Thyroid gland (tissue), 4 donors: Measurements from ENCODE around the gene CTDSP2.

Experiments
- CTCF ChIP-seq, 6 experiments: fragments of 200-600 bp in 3 of 6; fragments of 450-650 bp in 3 of 6; sonication (generic) in 3 of 6; IDR thresholded peaks; one replicate each; pipeline ENCODE4 v1.5.1; 2016 to 2019; ENCODE audit warnings: antibody characterized with exemption in 6 of 6, mild to moderate bottlenecking in 2 of 6, inconsistent platforms in 1 of 6, moderate library complexity in 1 of 6
- POLR2A ChIP-seq, 2 donors: fragments of 450-650 bp; IDR thresholded peaks; one replicate each; pipeline ENCODE4 v1.6.1; 2017; ENCODE audit warnings: antibody characterized with exemption in 2 of 2, mild to moderate bottlenecking in 2 of 2, moderate library complexity in 1 of 2

- TF ChIP-seq POLR2A (IDR thresholded peaks at IDR 0.05) (no peak), CTCF (IDR thresholded peaks at IDR 0.05) (no peak)
These were observed 48.1 kb upstream of the CTDSP2 start for GRCh38 chr12:57894399-57895292.
